Left ventricle myocardium inferior (tissue), 1 donor: ENCODE data around the gene NAP1L2. TPM values are rescaled to one million over a fixed set of nuclear protein-coding genes. Genes with fewer than 3 reads are reported as not detected.
"Not testable (repeated sequence)": the region's sequence is repeated elsewhere in the genome, so short reads cannot be mapped to it uniquely, and the experiment has no call there.

Source experiments
- DNase-seq: peaks from one replicate; pipeline ENCODE4 v3.0.0-alpha.2; 2020
- H3K27ac ChIP-seq: fragments of 200-600 bp; replicated peaks from 2 replicates; pipeline ENCODE4 v1.8.0; 2021
- H3K27me3 ChIP-seq: fragments of 200-600 bp; 2 replicates; pipeline ENCODE4 v1.8.0; 2021; ENCODE audit warnings: low read depth
- H3K36me3 ChIP-seq: fragments of 200-600 bp; 2 replicates; pipeline ENCODE4 v1.8.0; 2021
- H3K4me1 ChIP-seq: fragments of 200-600 bp; 2 replicates; pipeline ENCODE4 v1.8.0; 2021
- H3K4me3 ChIP-seq: fragments of 200-600 bp; 2 replicates; pipeline ENCODE4 v1.8.0; 2021; ENCODE audit warnings: mild to moderate bottlenecking, moderate library complexity
- H3K9me3 ChIP-seq: fragments of 200-600 bp; replicated peaks from 2 replicates; pipeline ENCODE4 v1.8.0; 2021
- CTCF ChIP-seq: fragments of 200-600 bp; IDR thresholded peaks from 2 replicates; pipeline ENCODE4 v1.8.0; 2021; ENCODE audit warnings: antibody characterized with exemption, mild to moderate bottlenecking, borderline replicate concordance
- intact Hi-C: fragments of 100-400 bp; cut with micrococcal nuclease; formaldehyde crosslinking; loops from one replicate; pipeline ENCODE4 v1.11.0; 2022
- total RNA-seq: library from RNA; stranded (reverse); fragmentation: NEBNext Ultra II Directional; extraction: Animal tissue kit (Norgen Biotek cat#: 25700); gene quantifications from one replicate; pipeline ENCODE4 v1.2.1, GENCODE V29; 2021
- donor health status: DM: no; HTN: yes; CAD: no; lungs with severe emphysema.

Gene NAP1L2
- total RNA-seq, 1 donor from 2014 or later, result 8.4 TPM

- H3K27ac ChIP-seq, result peak overlapping the region; percentile 75
These were observed 771 bp downstream of the NAP1L2 start for GRCh38 chrX:73213734-73214425.

GRCh38 chrX:73206366-73206765, 8.3 kb downstream of the NAP1L2 start:
- intact Hi-C loops, result no loop called here
- no peak for TF ChIP-seq CTCF
- DNase-seq, result no peak

More at GRCh38 chrX:73213734-73214425, 771 bp downstream of the NAP1L2 start:
- Histone ChIP-seq H3K4me3 (peak overlapping the region; percentile 69), H3K9me3 (no peaks in the 10 kb centered on the region), H3K27me3 (no peaks in the 10 kb centered on the region), H3K4me1 (no peaks in the 10 kb centered on the region), H3K36me3 (no peaks in the 10 kb centered on the region)
- intact Hi-C loops, result no loop called here
- no peak for DNase-seq
- no peak for TF ChIP-seq CTCF

GRCh38 chrX:73182502-73183114, 32.0 kb downstream of the NAP1L2 start:
- H3K4me1 ChIP-seq, result no peaks in the 10 kb centered on the region
- no peak for TF ChIP-seq CTCF
- intact Hi-C loops, result no loop called here
- H3K9me3 ChIP-seq, result no peaks in the 10 kb centered on the region
- no peak overlapping the region for H3K4me3 ChIP-seq
- no peaks in the 10 kb centered on the region for H3K27me3 ChIP-seq
- DNase-seq, result no peak
- no peaks in the 10 kb centered on the region for H3K36me3 ChIP-seq
- H3K27ac ChIP-seq, result no peak overlapping the region

More at GRCh38 chrX:73206366-73206765, 8.3 kb downstream of the NAP1L2 start:
- H3K27ac ChIP-seq, result no peak overlapping the region
- no peaks in the 10 kb centered on the region for H3K27me3 ChIP-seq
- no peak overlapping the region for H3K4me3 ChIP-seq
- H3K9me3 ChIP-seq, result no peaks in the 10 kb centered on the region
- no peaks in the 10 kb centered on the region for H3K4me1 ChIP-seq
- H3K36me3 ChIP-seq, result no peaks in the 10 kb centered on the region

- H3K36me3 ChIP-seq, H3K4me3 ChIP-seq, H3K4me1 ChIP-seq, H3K9me3 ChIP-seq, DNase-seq, intact Hi-C loops, H3K27me3 ChIP-seq, H3K27ac ChIP-seq: not testable (repeated sequence)
These were observed 45.7 kb downstream of the NAP1L2 start for GRCh38 chrX:73168945-73169344.

Other genes starting within 250 kb of the NAP1L2 start
- not detected for gene PABPC1L2B, start 211.9 kb downstream of the NAP1L2 start, total RNA-seq
- not detected for gene PABPC1L2A, start 135.3 kb downstream of the NAP1L2 start, total RNA-seq
- not detected for gene CDX4, start 232.2 kb upstream of the NAP1L2 start, total RNA-seq